GM12878 (cell line): Measurements from ENCODE around the gene SLC39A1. TPM values are rescaled to one million over a fixed set of nuclear protein-coding genes. Genes with fewer than 3 reads are reported as not detected.

ENCODE experiments used
- ATAC-seq: fragments of 200-7000 bp; cut with Tn5 transposase; 3 replicates; pipeline ENCODE4 v1.9.1; 2020; ENCODE audit warnings: mild to moderate bottlenecking, moderate library complexity
- BruUV-seq: library from RNA; stranded (reverse); fragments of 400-500 nt; replicated peaks from 2 replicates; lab custom pipeline; 2021; lab: Mats Ljungman, UMichigan
- CTCF ChIA-PET: fragments of 300-600 bp; sonication (Branson Sonifier 250); formaldehyde crosslinking; extraction: SDS; loops from one replicate; lab custom pipeline; 2021; ENCODE audit warnings: inconsistent platforms; lab: Yijun Ruan, JAX
- POLR2A ChIA-PET: fragments of 350-600 bp; formaldehyde crosslinking; extraction: SDS; loops from one replicate; lab custom pipeline; 2021; ENCODE audit warnings: inconsistent platforms; lab: Charles Lee
- RAD21 ChIA-PET: fragments of 300-600 bp; sonication (Branson Sonifier 250); formaldehyde crosslinking; loops from one replicate; lab custom pipeline; 2023; ENCODE audit warnings: antibody characterized with exemption; ENCODE audit not compliant: unreplicated experiment; lab: Charles Lee
- SMC1A ChIA-PET: fragments of 300-600 bp; sonication (Branson Sonifier 250); formaldehyde crosslinking; loops from one replicate; lab custom pipeline; 2023; ENCODE audit not compliant: unreplicated experiment, uncharacterized antibody; lab: Charles Lee
- DNase-seq: peaks from one replicate; pipeline ENCODE4 v3.0.0-alpha.2; 2011; ENCODE audit warnings: low read depth, low spot score
- FAIRE-seq: peaks from 3 replicates; lab custom pipeline; 2011; peaks lifted over from hg19 to GRCh38; lab: Jason Lieb, UNC
- H2AFZ ChIP-seq: 2 replicates; pipeline ENCODE4 v1.6.0; 2011; ENCODE audit warnings: low read depth, low read length, control low read depth; ENCODE audit not compliant: control insufficient read depth
- H3K27ac ChIP-seq: 2 replicates; pipeline ENCODE4 v1.5.1; 2011; ENCODE audit warnings: control low read depth; ENCODE audit not compliant: control insufficient read depth, insufficient read depth
- H3K27me3 ChIP-seq, 2 experiments: replicated peaks in 1 of 2; 2 replicates each; pipeline versions ENCODE4 v1.6.0 to v1.6.1; 2011; ENCODE audit warnings: low read length in 1 of 2; ENCODE audit not compliant: control insufficient read depth in 2 of 2, insufficient read depth in 2 of 2
- H3K36me3 ChIP-seq, 2 experiments: 2 replicates each; pipeline ENCODE4 v1.5.1; 2011; ENCODE audit warnings: low read length in 1 of 2; ENCODE audit not compliant: control insufficient read depth in 2 of 2, insufficient read depth in 2 of 2
- H3K4me1 ChIP-seq: 2 replicates; pipeline ENCODE4 v1.6.1; 2011; ENCODE audit warnings: mild to moderate bottlenecking, low read length, moderate library complexity, mixed read lengths; ENCODE audit not compliant: control insufficient read depth, insufficient read depth
- H3K4me2 ChIP-seq: 2 replicates; pipeline ENCODE4 v1.6.0; 2011; ENCODE audit warnings: control low read depth; ENCODE audit not compliant: control insufficient read depth, insufficient read depth
- H3K4me3 ChIP-seq: fragments of 200-600 bp; sonication (generic); 2 replicates; pipeline ENCODE4 v1.5.1; 2016
- H3K79me2 ChIP-seq: 2 replicates; pipeline ENCODE4 v1.6.0; 2011; ENCODE audit warnings: low read length; ENCODE audit not compliant: control insufficient read depth, insufficient read depth
- H3K9ac ChIP-seq: 2 replicates; pipeline ENCODE4 v1.8.0; 2011; ENCODE audit warnings: low read length, control low read depth, mixed read lengths; ENCODE audit not compliant: control insufficient read depth, insufficient read depth
- H3K9me3 ChIP-seq: replicated peaks from 3 replicates; pipeline ENCODE4 v1.5.1; 2011; ENCODE audit warnings: mild to moderate bottlenecking, low read length; ENCODE audit not compliant: control insufficient read depth, insufficient read depth
- H4K20me1 ChIP-seq: 2 replicates; pipeline ENCODE4 v1.6.0; 2011; ENCODE audit not compliant: control insufficient read depth, insufficient read depth
- CREM ChIP-seq: IDR thresholded peaks from 2 replicates; pipeline ENCODE4 v1.6.1; 2014; ENCODE audit warnings: antibody characterized with exemption, low read depth
- EP300 ChIP-seq, 2 experiments: fragments of 150-350 bp in 1 of 2; IDR thresholded peaks; 2 replicates each; pipeline ENCODE4 v1.6.1; 2011 to 2012; ENCODE audit warnings: low read depth in 2 of 2, low read length in 2 of 2, borderline replicate concordance in 1 of 2, improper control_type of control experiment in 1 of 2, inconsistent platforms in 1 of 2; ENCODE audit not compliant: control insufficient read depth in 1 of 2
- KLF5 ChIP-seq: fragments of 450-650 bp; IDR thresholded peaks from 2 replicates; pipeline ENCODE4 v1.6.1; 2014; ENCODE audit warnings: mild to moderate bottlenecking; ENCODE audit not compliant: partially characterized antibody
- MEF2B ChIP-seq: fragments of 450-650 bp; IDR thresholded peaks from 2 replicates; pipeline ENCODE4 v1.6.1; 2018; ENCODE audit warnings: mild to moderate bottlenecking, moderate library complexity; ENCODE audit not compliant: partially characterized antibody, poor library complexity, severe bottlenecking
- MYB ChIP-seq: fragments of 150-350 bp; IDR thresholded peaks from 2 replicates; pipeline ENCODE4 v1.6.1; 2014; ENCODE audit warnings: mild to moderate bottlenecking, low read depth, low read length, borderline replicate concordance
- MYC ChIP-seq: IDR thresholded peaks from 2 replicates; pipeline ENCODE4 v1.6.1; 2011; ENCODE audit warnings: mild to moderate bottlenecking, low read length, moderate library complexity, inconsistent platforms; ENCODE audit not compliant: insufficient read depth, insufficient replicate concordance, insufficient read length, severe bottlenecking
- NFIC ChIP-seq: IDR thresholded peaks from 2 replicates; pipeline ENCODE4 v1.6.1; 2012; ENCODE audit warnings: low read depth, mild to moderate bottlenecking, inconsistent platforms, low read length, moderate library complexity
- POLR2A ChIP-seq: IDR thresholded peaks from 2 replicates; pipeline ENCODE4 v1.6.1; 2011; ENCODE audit warnings: low read depth, mild to moderate bottlenecking, low read length
- RAD21 ChIP-seq: IDR thresholded peaks from 2 replicates; pipeline ENCODE4 v1.6.1; 2011; ENCODE audit warnings: mild to moderate bottlenecking, low read depth, low read length, moderate library complexity; ENCODE audit not compliant: insufficient read depth
- RFX5 ChIP-seq: IDR thresholded peaks from 2 replicates; pipeline ENCODE4 v1.6.1; 2011; ENCODE audit warnings: low read depth, low read length, improper control_type of control experiment
- SPI1 ChIP-seq: IDR thresholded peaks from 2 replicates; pipeline ENCODE4 v1.6.1; 2011; ENCODE audit warnings: low read depth, mild to moderate bottlenecking, low read length, moderate library complexity, borderline replicate concordance; ENCODE audit not compliant: insufficient read depth
- TCF12 ChIP-seq: IDR thresholded peaks from 2 replicates; pipeline ENCODE4 v1.6.1; 2011; ENCODE audit warnings: low read depth, mild to moderate bottlenecking, low read length
- YY1 ChIP-seq: IDR thresholded peaks from 2 replicates; pipeline ENCODE4 v1.6.1; 2011; ENCODE audit warnings: low read depth, mild to moderate bottlenecking, low read length
- ZNF217 ChIP-seq: fragments of 450-650 bp; IDR thresholded peaks from 2 replicates; pipeline ENCODE4 v1.6.1; 2017; ENCODE audit warnings: antibody characterized with exemption, mild to moderate bottlenecking
- WGBS: methylation state at CpG from one replicate; pipeline ENCODE4 v1.1.6; 2016; ENCODE audit warnings: low lambda C conversion rate; ENCODE audit not compliant: insufficient replicate concordance, insufficient coverage; ENCODE audit errors: missing lambda C conversion rate; 5-methylcytosine and 5-hydroxymethylcytosine counted together
- in situ Hi-C: fragments of 300-500 bp; cut with MboI; formaldehyde crosslinking; loops from 9 replicates; pipeline ENCODE4 v1.14.3; 2018; ENCODE audit warnings: mixed read lengths
- intact Hi-C: fragments of 100-400 bp; cut with micrococcal nuclease; formaldehyde crosslinking; loops from one replicate; pipeline ENCODE4 v1.14.2; 2022; ENCODE audit not compliant: unreplicated experiment
- polyA plus RNA-seq, 11 experiments: library from polyadenylated mRNA; depleted of rRNA in 4 of 11; unstranded in 6 of 11; stranded (reverse) in 5 of 11; fragments of >200 nt; fragmentation: Nextera tagmentation in 4 of 11; fragmentation: Illumina TruSeq in 1 of 11; extraction: Ambion mirVana in 4 of 11; extraction: Trizol in 1 of 11; gene quantifications; 1 replicate in 1 of 11; 2 replicates in 10 of 11; pipeline versions ENCODE4 v1.2.1 to v1.2.3, GENCODE V29; 2011 to 2016; ENCODE audit warnings: inconsistent platforms in 2 of 11, missing spikeins in 2 of 11, low read depth in 1 of 11
- total RNA-seq, 4 experiments: library from RNA; depleted of rRNA in 3 of 4; stranded (reverse); fragments of >200 nt in 3 of 4; fragmentation: Illumina TruSeq in 1 of 4; extraction: Trizol in 1 of 4; gene quantifications; 2 replicates each; pipeline versions ENCODE4 v1.2.1 to v1.2.3, GENCODE V29; 2013 to 2021
- TF ChIP-seq, protein P1 (sequence below): fragments of 150-350 bp; IDR thresholded peaks from 2 replicates; pipeline ENCODE4 v1.6.1; 2014; ENCODE audit warnings: mild to moderate bottlenecking, low read depth, low read length
- TF ChIP-seq, protein P2 (sequence below): fragments of 450-650 bp; IDR thresholded peaks from 2 replicates; pipeline ENCODE4 v1.6.1; 2018; ENCODE audit warnings: mild to moderate bottlenecking, low read depth, moderate library complexity; ENCODE audit not compliant: partially characterized antibody

The SLC39A1 gene
- total and polyA plus RNA-seq, 10 of the 15 experiments (the other 5 are each of a cell fraction or from before 2014, with no cell fraction given) = 8.8 to 98.6 (median 72.4) TPM

- TF ChIP-seq CREM (no peak), NFIC (0 out of 2 replicates have a peak, but pooled peaks have one; percentile 14), SPI1 (no peak)
Measured at GRCh38 chr1:153991151-153991630, 27.9 kb upstream of the SLC39A1 start (continued).

DNA sequence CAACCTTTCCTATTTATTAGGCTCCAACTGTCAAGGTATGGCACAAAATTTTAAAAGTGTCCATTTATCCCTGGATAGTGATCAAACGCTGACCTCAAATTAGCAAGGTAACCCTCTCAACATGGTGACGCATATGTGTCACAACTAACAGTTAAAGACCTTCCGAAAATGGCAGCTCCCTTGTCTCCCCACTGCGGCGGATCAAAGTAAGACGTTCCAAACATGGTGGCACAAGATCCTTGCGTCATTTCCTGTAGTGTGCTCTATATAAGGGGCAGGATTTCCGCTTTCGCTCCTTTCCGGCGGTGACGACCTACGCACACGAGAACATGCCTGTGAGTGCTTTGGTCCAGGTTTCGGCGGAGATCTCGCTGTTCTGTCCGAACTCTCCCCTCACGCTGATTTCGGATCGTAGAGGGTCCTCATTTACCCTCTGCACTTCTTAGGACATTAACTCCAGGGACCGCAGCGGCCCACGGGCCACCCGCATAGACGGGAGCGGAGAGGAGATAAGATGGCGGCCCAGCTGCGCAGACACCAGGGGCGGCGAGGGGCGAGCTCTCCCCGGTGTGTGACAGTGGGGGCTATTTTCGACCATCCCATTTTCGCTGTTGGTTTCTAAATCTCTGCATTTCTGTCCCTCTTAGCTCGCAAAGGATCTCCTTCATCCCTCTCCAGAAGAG, 27.3 kb upstream of the SLC39A1 start, which contains the start of gene RPS27:
TSS of gene RPS27 (plus strand) at position 295 of the 683 bp plus-strand sequence. CDS start at position 330, 35 bp downstream.
- ATAC-seq (peak; percentile 82), DNase-seq (peak; percentile 97), FAIRE-seq (peak; percentile 94)
- TSS peak; percentile 92 for BruUV-seq
- Histone ChIP-seq H3K79me2 (peaks cover 25% of the 10 kb centered on the region), H3K9me3 (no peaks in the 10 kb centered on the region), H4K20me1 (no peaks in the 10 kb centered on the region), H3K4me2 (peak within 1 kb of the TSS; percentile 89), H2AFZ (peak within 1 kb of the TSS; percentile 67), H3K36me3 (peaks cover 0 to 16% of the 10 kb centered on the region in 2 experiments; a peak in 3 of 4 replicates), H3K4me3 (peak within 1 kb of the TSS; percentile 86), H3K4me1 (peaks cover 9% of the 10 kb centered on the region), H3K27ac (peak within 1 kb of the TSS; percentile 96), H3K27me3 (no peaks in the 10 kb centered on the region), H3K9ac (peak within 1 kb of the TSS; percentile 98)
- WGBS = under 1% methylated on average over 36 of the region's 36 CpGs
- ChIA-PET POLR2A (interaction anchor here (0.6 to 3.8 kb wide), 16 partner anchors 9 to 386 kb away, joined by 3 to 26 read pairs (median 4); partner anchors contain the start of genes DENND4B, JTB and SLC39A1), RAD21 (interaction anchor here (0.7 to 5.7 kb wide), 7 partner anchors 13 to 194 kb away, joined by 3 to 42 read pairs (median 4); partner anchors contain the start of genes CREB3L4, GATAD2B and JTB), CTCF (interaction anchor here (0.9 to 1.8 kb wide), 5 partner anchors 13 to 480 kb away, joined by 3 to 13 read pairs (median 3); partner anchors contain the start of genes DENND4B and JTB), SMC1A (interaction anchor here (0.5 to 2.4 kb wide), 14 partner anchors 13 to 319 kb away, joined by 3 to 7 read pairs (median 3); partner anchors contain the start of gene JTB)
- intact Hi-C loops (loop anchor here (2.0 to 5.0 kb wide), 2 partner anchors 192 to 282 kb away; partner anchors contain the start of gene HAX1), in situ Hi-C loops (loop anchor here (5.0 to 10.0 kb wide), 2 partner anchors 282 to 486 kb away; partner anchors contain the start of gene HAX1)
- TF ChIP-seq EP300 (IDR thresholded peaks at IDR 0.05; ENCODE audit: borderline replicate concordance in 1 of 2, control insufficient read depth in 1 of 2, low read depth in 2 of 2, low read length in 2 of 2) (no peak), RFX5 (no peak; the same call in 1 of the 2 replicates), CREM (peak; percentile 97), YY1 (peak; percentile 98), POLR2A (peak; percentile 100), ZNF217 (no peak), TCF12 (peak; percentile 87; the same call in 1 of the 2 replicates), KLF5 (peak; percentile 81), MEF2B (peak; percentile 7), MYC (peak; percentile 69), MYB (no peak), RAD21 (no peak)
- TF ChIP-seq, protein P1, sequence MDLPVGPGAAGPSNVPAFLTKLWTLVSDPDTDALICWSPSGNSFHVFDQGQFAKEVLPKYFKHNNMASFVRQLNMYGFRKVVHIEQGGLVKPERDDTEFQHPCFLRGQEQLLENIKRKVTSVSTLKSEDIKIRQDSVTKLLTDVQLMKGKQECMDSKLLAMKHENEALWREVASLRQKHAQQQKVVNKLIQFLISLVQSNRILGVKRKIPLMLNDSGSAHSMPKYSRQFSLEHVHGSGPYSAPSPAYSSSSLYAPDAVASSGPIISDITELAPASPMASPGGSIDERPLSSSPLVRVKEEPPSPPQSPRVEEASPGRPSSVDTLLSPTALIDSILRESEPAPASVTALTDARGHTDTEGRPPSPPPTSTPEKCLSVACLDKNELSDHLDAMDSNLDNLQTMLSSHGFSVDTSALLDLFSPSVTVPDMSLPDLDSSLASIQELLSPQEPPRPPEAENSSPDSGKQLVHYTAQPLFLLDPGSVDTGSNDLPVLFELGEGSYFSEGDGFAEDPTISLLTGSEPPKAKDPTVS = no peak
- TF ChIP-seq, protein P2, sequence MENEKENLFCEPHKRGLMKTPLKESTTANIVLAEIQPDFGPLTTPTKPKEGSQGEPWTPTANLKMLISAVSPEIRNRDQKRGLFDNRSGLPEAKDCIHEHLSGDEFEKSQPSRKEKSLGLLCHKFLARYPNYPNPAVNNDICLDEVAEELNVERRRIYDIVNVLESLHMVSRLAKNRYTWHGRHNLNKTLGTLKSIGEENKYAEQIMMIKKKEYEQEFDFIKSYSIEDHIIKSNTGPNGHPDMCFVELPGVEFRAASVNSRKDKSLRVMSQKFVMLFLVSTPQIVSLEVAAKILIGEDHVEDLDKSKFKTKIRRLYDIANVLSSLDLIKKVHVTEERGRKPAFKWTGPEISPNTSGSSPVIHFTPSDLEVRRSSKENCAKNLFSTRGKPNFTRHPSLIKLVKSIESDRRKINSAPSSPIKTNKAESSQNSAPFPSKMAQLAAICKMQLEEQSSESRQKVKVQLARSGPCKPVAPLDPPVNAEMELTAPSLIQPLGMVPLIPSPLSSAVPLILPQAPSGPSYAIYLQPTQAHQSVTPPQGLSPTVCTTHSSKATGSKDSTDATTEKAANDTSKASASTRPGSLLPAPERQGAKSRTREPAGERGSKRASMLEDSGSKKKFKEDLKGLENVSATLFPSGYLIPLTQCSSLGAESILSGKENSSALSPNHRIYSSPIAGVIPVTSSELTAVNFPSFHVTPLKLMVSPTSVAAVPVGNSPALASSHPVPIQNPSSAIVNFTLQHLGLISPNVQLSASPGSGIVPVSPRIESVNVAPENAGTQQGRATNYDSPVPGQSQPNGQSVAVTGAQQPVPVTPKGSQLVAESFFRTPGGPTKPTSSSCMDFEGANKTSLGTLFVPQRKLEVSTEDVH = peak; percentile 69
